WI38 (cell line): ENCODE measurements around the gene SVEP1.

Experiments
- H3K4me3 ChIP-seq: 2 replicates; pipeline ENCODE4 v1.5.1; 2011; ENCODE audit warnings: low read depth, mild to moderate bottlenecking, control low read depth, low read length
- CTCF ChIP-seq: IDR thresholded peaks from 2 replicates; pipeline ENCODE4 v1.5.1; 2012; ENCODE audit warnings: low read depth, mild to moderate bottlenecking, control low read depth, low read length

Gene SVEP1

GRCh38 chr9:110451726-110452125 is 127.8 kb downstream of the SVEP1 start:
- no peak overlapping the region for H3K4me3 ChIP-seq
- TF ChIP-seq CTCF = no peak

DNA sequence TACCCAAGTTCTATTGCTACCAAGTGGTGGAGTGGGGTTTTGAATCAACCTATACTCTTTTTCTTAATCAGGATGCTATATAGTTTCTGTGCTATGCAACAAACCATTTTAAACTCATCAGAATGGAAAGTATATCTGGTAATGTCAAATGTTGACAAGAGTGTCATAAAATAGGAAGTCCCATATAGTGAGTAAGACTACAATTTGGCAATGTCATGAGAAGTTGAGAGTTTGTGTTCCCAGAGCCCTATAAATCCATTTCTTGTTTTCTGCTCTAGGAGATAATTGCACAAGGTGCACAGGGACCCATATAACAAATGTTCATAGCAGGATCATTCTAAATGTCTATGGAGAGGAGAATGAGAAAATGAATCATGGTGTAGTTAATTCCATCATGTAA is 132.1 kb downstream of the SVEP1 start:
- H3K4me3 ChIP-seq = no peak overlapping the region
- TF ChIP-seq CTCF = no peak

- TF ChIP-seq CTCF = no peak
- no peak overlapping the region for H3K4me3 ChIP-seq
These were observed 133.4 kb downstream of the SVEP1 start for GRCh38 chr9:110446171-110446570.

DNA sequence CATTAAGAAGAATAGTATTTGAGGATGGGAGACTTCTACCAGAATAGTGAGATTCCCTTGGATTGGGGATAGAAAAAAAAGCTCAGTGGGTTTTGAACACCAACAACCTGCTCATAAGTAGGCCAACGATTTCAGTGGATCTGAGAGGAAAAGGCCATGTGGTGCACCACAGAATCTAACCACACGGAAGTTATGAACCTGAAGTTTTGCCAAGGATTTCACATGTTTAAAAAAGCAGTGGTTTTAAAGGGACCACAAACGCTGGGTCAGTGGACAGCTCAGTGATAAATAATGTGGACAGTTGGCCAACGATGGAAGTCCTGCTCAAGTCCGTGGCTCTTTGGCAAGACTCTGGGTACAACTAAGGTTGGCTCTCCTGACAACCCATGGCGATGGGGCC is 134.6 kb downstream of the SVEP1 start:
- no peak for TF ChIP-seq CTCF

DNA sequence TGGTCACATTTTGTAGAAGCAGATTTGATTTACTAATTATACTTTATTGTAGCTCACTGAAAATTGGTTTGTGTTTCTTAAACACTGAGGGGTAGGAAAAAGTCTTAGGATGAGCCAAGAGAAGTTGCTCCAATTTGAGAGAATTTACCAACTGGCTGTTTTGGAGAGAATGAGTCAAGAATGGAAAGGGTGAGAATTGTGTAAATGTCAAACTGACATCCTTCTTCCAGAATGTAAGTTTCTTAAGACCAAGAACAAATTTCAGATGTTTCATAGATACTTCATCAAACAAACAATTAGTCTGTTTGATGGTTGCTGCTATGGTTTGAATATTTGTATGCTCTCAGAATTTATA is 135.7 kb downstream of the SVEP1 start:
- H3K4me3 ChIP-seq = no peak overlapping the region
- TF ChIP-seq CTCF = no peak

More for the DNA sequence above, 134.6 kb downstream of the SVEP1 start:
- no peak overlapping the region for H3K4me3 ChIP-seq

GRCh38 chr9:110443146-110443865 is 136.2 kb downstream of the SVEP1 start:
- H3K4me3 ChIP-seq = no peak overlapping the region
- TF ChIP-seq CTCF = no peak

GRCh38 chr9:110440796-110441195 is 138.7 kb downstream of the SVEP1 start:
- no peak overlapping the region for H3K4me3 ChIP-seq
- no peak for TF ChIP-seq CTCF
